Ascending aorta (tissue), 2 donors: Measurements from ENCODE around the gene THADA. TPM values are rescaled to one million over a fixed set of nuclear protein-coding genes. Genes with fewer than 3 reads are reported as not detected.
"Not testable (repeated sequence)": the region's sequence is repeated elsewhere in the genome, so short reads cannot be mapped to it uniquely, and the experiment has no call there.

ENCODE experiments used
- DNase-seq, 2 donors: peaks; one replicate each; pipeline ENCODE4 v3.0.0-alpha.2; 2019; ENCODE audit warnings: low spot score in 2 of 2
- H3K27ac ChIP-seq, 2 donors: fragments of 200-600 bp; sonication (generic); one replicate each; pipeline ENCODE4 v1.5.1; 2016 to 2017; ENCODE audit warnings: mild to moderate bottlenecking in 1 of 2
- H3K27me3 ChIP-seq: fragments of 200-600 bp; sonication (generic); one replicate; pipeline ENCODE4 v1.5.1; 2017
- H3K36me3 ChIP-seq, 2 donors: fragments of 200-600 bp; sonication (generic); one replicate each; pipeline ENCODE4 v1.5.1; 2016
- H3K4me1 ChIP-seq, 2 donors: fragments of 200-600 bp; sonication (generic); one replicate each; pipeline ENCODE4 v1.5.1; 2016 to 2017; ENCODE audit warnings: mild to moderate bottlenecking in 1 of 2
- H3K4me3 ChIP-seq, 2 donors: fragments of 200-600 bp; sonication (generic); one replicate each; pipeline ENCODE4 v1.5.1; 2016 to 2017; ENCODE audit warnings: mild to moderate bottlenecking in 1 of 2
- H3K9me3 ChIP-seq, 2 donors: fragments of 200-600 bp; sonication (generic); one replicate each; pipeline ENCODE4 v1.5.1; 2016
- CTCF ChIP-seq, 3 experiments: fragments of 200-600 bp in 2 of 3; fragments of 450-650 bp in 1 of 3; sonication (generic) in 2 of 3; IDR thresholded peaks; one replicate each; pipeline ENCODE4 v1.5.1; 2016 to 2019; ENCODE audit warnings: antibody characterized with exemption in 3 of 3, mild to moderate bottlenecking in 1 of 3, moderate library complexity in 1 of 3
- intact Hi-C: fragments of 100-400 bp; cut with DNase I; formaldehyde crosslinking; loops from one replicate; pipeline ENCODE4 v1.15.1; 2023
- total RNA-seq: library from RNA; depleted of rRNA; stranded (reverse); fragments of >200 nt; gene quantifications from one replicate; pipeline ENCODE4 v1.1.0, GENCODE V29; 2016

THADA gene
- total RNA-seq, 1 donor from 2014 or later, result 27.4 TPM

DNA sequence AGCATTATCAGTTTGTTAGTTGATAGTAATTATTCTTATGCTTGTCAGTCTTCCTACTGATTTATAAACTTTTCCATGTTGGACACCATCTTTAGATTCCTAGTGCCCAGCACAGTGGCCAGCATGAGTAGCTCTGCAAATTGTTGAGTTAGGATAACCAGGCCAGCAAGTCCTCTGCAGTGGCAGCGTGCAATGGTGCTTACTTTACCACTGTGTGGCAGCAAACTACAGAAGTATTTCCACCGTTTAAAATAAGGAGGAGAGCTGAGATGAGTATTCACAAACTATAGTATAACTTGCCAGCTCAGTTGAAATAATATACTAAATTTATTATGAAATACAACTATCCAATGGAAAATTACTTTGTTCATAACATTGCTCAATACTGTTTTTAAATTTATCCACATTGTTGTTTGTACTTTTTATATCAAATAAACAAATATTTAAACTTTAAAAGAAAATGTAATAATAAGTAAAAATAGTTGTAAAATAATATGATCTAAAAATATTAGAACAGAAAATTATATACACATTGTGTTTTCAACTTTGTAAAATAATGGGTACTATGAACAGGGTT, 9.3 kb upstream of the THADA start:
- no peaks in the 10 kb centered on the region for H3K9me3 ChIP-seq
- peak in 2 of 3 experiments; percentile 38 to 39 for TF ChIP-seq CTCF (IDR thresholded peaks at IDR 0.05)
- no peaks in the 10 kb centered on the region for H3K4me1 ChIP-seq
- intact Hi-C loops, result no loop called here
- H3K4me3 ChIP-seq, result no peak overlapping the region
- no peaks in the 10 kb centered on the region for H3K36me3 ChIP-seq
- no peak for DNase-seq
- H3K27me3 ChIP-seq, result no peaks in the 10 kb centered on the region
- no peak overlapping the region for H3K27ac ChIP-seq

DNA sequence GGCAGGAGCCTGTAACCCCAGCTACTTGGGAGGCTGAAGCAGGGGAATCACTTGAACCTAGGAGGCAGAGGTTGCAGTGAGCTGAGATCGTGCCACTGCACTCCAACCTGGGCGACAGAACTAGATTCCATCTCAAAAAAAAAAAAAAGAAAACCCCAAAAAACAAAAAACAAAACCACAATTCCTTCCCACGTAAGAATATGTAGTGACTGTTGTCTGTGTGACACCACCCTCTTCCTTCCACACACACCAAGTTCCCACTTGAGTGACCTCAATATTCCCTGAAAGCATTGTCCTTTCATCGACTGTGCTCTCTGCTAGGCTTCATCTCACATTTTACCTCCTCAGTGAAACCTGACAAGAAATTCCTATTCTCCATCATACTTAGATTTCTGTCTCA, 8.8 kb upstream of the THADA start:
- intact Hi-C loops, result no loop called here

GRCh38 chr2:43600596-43600995, 4.8 kb upstream of the THADA start:
- H3K4me1 ChIP-seq, H3K27ac ChIP-seq, intact Hi-C loops, H3K27me3 ChIP-seq, H3K36me3 ChIP-seq, H3K9me3 ChIP-seq, DNase-seq, H3K4me3 ChIP-seq: not testable (repeated sequence)

More for the DNA sequence above, 8.8 kb upstream of the THADA start:
- no peaks in the 10 kb centered on the region for H3K36me3 ChIP-seq
- no peaks in the 10 kb centered on the region for H3K27me3 ChIP-seq
- no peak for TF ChIP-seq CTCF (IDR thresholded peaks at IDR 0.05)
- no peak overlapping the region for H3K27ac ChIP-seq
- no peak for DNase-seq
- H3K9me3 ChIP-seq, result no peaks in the 10 kb centered on the region
- H3K4me3 ChIP-seq, result no peak overlapping the region
- H3K4me1 ChIP-seq, result no peaks in the 10 kb centered on the region

DNA sequence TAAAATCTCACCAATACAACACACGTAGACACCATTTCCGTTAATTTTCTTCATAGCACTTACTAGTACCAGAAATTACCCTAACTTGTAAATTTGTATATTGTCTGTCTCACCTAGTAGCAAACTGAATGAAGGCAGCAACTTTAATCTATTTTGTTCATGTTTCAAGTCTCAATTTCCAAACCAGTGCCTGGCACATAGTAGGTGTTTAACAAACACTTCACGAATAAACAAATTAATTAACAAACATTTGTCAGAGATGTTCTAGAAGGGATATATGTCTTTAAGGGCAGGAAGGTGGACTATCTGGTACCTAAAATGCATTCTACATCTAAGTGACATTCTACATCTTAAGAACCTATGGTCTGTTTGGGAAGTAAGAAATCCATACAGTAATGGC, 963 bp downstream of the THADA start:
- Histone ChIP-seq H3K9me3 (no peaks in the 10 kb centered on the region), H3K27ac (no peak overlapping the region), H3K27me3 (no peaks in the 10 kb centered on the region), H3K4me1 (peaks cover 4 to 12% of the 10 kb centered on the region in 2 donors), H3K4me3 (peak overlapping the region; percentile 78 to 87), H3K36me3 (peaks cover 6 to 15% of the 10 kb centered on the region in 2 donors)
- intact Hi-C loops, result no loop called here
- DNase-seq, result no peak
- TF ChIP-seq CTCF (IDR thresholded peaks at IDR 0.05), result no peak

DNA sequence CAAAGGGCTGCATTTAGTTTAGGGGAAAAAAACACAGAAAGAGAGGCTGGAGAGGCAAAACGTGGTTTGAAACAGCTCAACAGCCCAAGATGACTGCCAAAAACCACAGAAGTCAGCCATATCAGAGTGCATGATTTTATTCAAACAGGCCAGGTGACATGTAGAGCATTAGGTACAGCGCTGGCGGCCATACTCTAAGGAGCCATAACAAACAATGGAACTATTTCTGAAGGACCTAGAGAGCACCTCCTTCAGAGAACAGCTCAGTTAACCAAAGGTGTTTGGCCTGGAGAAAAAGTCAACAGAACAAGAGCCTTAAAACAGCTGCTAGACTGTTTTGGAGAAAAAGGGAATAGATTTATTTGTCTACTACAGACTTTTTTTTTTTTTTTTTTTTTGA, 2.6 kb downstream of the THADA start:
- no peak overlapping the region for H3K4me3 ChIP-seq
- intact Hi-C loops, result no loop called here
- TF ChIP-seq CTCF (IDR thresholded peaks at IDR 0.05), result no peak
- DNase-seq, result no peak
- peaks cover 4 to 12% of the 10 kb centered on the region in 2 donors for H3K4me1 ChIP-seq
- H3K9me3 ChIP-seq, result no peaks in the 10 kb centered on the region
- H3K27ac ChIP-seq, result no peak overlapping the region
- peaks cover 10 to 19% of the 10 kb centered on the region in 2 donors for H3K36me3 ChIP-seq
- H3K27me3 ChIP-seq, result no peaks in the 10 kb centered on the region

- H3K4me3 ChIP-seq, result no peak overlapping the region
- no peaks in the 10 kb centered on the region for H3K27me3 ChIP-seq
- H3K9me3 ChIP-seq, result no peaks in the 10 kb centered on the region
- intact Hi-C loops, result no loop called here
- no peak for DNase-seq
- peaks cover 10 to 27% of the 10 kb centered on the region in 2 donors for H3K36me3 ChIP-seq
- peaks cover 4 to 12% of the 10 kb centered on the region in 2 donors for H3K4me1 ChIP-seq
- no peak overlapping the region for H3K27ac ChIP-seq
- no peak for TF ChIP-seq CTCF (IDR thresholded peaks at IDR 0.05)
These were observed 3.4 kb downstream of the THADA start for GRCh38 chr2:43592443-43592842.
